ENCODE data around the gene PAX7.
"Not testable (repeated sequence)": the region's sequence is repeated elsewhere in the genome, so short reads cannot be mapped to it uniquely, and the experiment has no call there.

PAX7 gene

DNA sequence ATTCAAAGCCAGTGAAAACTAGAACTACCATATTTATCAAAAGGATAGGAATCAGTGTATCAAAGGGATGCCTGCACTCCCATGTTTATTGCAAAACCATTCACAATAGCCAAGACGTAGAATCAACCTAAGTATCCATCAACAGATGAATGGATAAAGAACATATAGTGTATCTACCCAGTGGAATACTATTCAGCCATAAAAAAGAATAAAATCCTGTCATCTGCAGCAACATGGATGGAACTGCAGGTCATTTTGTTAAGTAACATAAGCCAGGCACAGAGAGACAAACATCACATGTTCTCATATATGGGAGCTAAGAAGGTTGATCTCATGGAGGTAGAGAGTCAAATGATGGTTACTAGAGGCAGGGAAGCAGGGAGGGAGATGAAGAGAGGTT is 110.0 kb downstream of the PAX7 start:
- Histone ChIP-seq H3K27ac (no peak overlapping the region), H3K4me3 (no peak overlapping the region)

DNA sequence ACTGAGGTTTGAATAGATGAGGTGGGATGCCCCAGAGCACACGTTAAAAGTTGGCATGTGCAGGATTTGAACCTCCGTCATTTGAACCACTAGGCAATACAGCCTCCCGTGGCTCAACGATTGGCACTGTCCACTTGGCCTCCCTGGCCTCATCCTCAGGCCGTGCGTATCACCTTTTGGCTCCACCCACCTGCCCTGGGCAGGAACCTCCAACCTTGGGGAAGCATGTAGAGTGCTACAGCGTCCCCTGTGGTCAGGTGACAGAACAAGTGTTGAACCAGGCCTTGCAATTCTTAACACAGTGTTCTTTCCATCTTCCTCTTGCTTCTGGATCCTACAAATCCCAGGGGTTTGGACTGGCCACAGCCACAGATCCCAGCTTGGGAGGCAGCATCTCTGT is 112.6 kb downstream of the PAX7 start:
- H3K4me3 ChIP-seq: no peak overlapping the region
- H3K27ac ChIP-seq: no peak overlapping the region

DNA sequence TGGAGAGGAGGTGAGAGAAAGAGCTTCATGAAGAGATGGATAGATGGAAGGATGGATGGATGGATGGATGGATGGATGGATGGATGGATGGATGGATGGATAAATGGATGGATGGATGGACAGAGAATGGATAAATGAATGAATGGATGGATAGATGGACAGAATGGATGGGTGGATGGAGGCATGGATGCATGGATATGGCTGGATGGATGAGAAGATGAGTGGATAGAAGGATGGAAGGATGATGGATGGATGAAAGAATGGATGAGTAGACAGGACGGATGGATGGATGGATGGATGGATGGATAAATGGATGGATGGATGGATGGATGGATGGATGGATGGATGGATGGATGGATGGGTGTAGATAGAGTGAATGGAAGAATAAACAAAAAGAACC is 113.7 kb downstream of the PAX7 start:
- H3K27ac ChIP-seq, H3K4me3 ChIP-seq: not testable (repeated sequence)

DNA sequence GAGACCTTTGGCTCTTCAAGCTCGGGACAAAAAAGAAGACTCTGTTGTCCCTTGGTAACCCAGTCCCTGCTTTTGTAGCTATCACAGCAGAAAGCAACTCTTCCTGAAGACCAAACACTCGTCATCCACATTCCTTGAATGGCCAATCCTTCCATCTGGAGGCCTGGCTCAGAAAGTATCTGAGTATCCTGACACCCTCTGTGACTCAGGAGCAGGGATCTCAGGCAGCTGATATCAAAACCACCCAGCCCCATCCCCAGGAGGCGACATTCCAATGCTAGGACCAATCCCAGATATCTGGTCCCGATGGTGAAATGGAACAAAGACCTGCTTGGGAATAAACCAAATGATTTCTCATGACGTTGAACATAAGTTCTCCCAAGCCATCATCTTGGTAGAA is 116.3 kb downstream of the PAX7 start:
- no peak overlapping the region for H3K27ac ChIP-seq
- H3K4me3 ChIP-seq: no peak overlapping the region

DNA sequence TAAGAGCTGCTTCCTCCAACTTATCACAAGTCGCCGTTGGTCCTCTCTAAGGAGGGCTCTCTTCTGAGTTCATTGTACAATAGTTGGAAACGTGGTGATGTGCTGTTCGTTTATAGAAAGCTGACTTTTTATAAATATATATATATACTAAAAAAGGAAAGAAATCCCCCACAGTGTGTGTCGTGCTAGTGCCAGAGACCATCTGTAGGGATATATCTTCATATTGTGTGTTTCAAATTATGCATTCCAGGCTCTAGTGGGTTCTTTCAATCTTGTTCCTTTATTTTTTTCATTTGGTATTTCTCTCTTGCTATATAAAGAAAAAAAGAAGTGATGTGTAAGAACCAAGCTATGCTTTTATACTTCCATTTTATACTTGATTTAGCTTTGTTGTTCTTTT is 117.0 kb downstream of the PAX7 start:
- no peak overlapping the region for H3K27ac ChIP-seq

DNA sequence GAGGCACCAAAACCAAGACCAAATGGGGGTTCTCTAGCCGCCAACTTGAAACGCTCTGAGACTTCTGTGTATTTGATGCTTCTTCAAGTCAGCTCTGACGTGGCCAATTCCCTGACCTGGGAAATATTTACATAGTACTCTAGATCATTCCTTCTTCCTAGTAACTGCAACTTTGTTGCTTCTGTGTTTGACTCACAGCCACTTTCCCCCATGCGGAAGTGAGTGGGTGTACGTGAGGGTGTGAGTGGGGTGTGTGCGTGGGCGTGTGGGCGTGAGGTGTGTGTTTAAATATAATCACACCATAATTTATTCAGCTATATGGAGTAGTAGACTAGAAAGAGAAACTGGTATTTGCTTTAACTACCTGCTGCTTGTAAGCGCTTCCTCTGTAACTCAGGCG is 117.8 kb downstream of the PAX7 start:
- Histone ChIP-seq H3K27ac (no peak overlapping the region), H3K4me3 (no peak overlapping the region)

More for the DNA sequence above, 117.0 kb downstream of the PAX7 start:
- H3K4me3 ChIP-seq: no peak overlapping the region

DNA sequence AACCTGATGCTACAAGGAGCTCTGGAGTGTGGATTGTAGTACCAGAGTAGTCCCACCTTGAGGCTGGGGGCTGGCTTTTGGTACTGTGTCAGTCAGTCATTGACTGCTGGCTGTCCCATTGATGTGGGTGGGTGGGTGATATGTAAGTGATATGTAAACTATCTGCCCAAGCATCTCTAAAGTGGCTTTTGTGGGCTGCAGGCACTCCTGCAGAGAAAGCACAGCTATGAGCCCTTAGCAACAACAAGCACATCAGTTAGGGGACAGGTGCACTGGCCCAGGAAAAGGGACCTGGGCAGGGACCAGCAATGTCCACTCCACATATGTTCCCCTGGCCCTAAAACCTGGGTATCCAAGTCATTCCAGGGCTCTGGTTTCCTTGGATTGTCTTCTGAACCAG is 118.9 kb downstream of the PAX7 start:
- no peak overlapping the region for H3K4me3 ChIP-seq
- H3K27ac ChIP-seq: no peak overlapping the region

DNA sequence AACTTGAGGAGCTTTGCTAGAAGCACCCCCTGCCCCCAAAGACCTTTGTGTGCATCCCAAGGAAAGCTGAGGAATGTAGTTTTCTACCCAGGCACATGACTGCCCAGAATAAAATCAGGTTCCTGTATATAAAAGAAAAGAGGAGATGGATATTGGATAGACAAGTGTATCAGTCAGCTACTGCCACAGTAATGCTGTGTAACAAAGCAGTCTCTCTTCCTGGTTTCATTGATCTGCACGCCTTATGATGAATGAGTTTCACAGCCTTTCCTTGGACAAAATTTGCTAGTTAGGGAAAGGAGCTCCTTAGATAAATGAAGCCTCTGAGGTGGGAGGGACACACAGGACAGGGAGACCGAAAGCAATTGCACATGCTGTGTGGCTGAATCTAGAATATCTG is 120.0 kb downstream of the PAX7 start:
- no peak overlapping the region for H3K4me3 ChIP-seq
- no peak overlapping the region for H3K27ac ChIP-seq

DNA sequence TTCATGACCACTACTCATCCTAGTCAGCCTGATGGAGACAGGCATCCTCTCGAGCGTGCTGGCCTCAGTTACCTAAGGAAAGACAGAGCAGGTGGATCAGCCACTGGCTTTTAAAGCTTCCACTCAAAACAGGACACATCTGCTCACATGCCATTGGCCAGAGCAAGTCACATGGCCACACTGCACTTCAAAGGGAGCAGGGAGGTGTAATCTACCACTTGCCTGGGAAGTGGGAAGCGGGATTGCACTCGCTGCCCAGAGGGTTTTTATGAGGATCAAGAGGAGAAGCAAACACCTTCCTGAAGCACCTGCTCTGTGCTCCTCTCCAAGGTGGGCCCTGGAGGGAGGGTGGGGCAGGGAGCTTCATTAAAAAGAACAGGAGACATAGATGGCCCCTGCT is 120.8 kb downstream of the PAX7 start:
- no peak overlapping the region for H3K27ac ChIP-seq
- H3K4me3 ChIP-seq: no peak overlapping the region

DNA sequence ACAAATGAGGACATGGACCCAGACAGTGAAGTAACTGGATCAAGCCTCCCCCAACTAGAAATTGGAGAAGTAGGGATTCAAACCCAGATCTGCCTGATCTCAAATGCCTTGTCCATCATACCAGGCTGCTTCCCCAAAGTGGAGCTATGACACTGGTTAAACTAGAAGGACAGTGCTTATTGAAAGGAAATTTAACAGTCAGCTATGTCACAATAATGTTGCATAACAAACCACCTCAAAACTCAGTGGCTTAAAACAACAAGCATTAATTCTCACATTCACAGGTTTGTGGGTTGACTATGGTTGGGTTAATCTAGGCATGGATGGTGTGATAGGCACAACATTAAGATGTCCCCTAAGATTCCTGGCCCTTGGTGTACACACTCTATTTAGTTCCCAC is 121.8 kb downstream of the PAX7 start:
- H3K27ac ChIP-seq: no peak overlapping the region

DNA sequence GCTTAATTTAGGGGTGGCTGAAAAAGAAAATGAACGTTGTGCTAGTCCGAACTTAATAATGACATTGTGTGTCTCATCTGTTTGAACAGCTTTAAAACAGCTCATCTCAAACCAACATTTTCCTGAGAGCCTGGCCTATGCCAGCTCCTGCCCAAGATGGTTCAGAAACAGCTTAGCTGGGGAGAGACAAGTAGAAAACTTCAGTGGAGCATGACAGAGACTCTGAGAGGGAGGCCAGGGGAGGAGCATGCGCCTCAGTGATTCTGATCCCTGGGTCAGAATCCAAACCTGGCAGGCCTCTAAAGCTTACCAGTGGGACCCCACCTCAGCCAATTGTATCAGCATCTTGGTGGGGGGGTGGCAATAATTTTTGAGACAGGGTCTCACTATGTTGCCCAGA is 129.5 kb downstream of the PAX7 start:
- H3K4me3 ChIP-seq: no peak overlapping the region
- no peak overlapping the region for H3K27ac ChIP-seq

More for the DNA sequence above, 121.8 kb downstream of the PAX7 start:
- no peak overlapping the region for H3K4me3 ChIP-seq

DNA sequence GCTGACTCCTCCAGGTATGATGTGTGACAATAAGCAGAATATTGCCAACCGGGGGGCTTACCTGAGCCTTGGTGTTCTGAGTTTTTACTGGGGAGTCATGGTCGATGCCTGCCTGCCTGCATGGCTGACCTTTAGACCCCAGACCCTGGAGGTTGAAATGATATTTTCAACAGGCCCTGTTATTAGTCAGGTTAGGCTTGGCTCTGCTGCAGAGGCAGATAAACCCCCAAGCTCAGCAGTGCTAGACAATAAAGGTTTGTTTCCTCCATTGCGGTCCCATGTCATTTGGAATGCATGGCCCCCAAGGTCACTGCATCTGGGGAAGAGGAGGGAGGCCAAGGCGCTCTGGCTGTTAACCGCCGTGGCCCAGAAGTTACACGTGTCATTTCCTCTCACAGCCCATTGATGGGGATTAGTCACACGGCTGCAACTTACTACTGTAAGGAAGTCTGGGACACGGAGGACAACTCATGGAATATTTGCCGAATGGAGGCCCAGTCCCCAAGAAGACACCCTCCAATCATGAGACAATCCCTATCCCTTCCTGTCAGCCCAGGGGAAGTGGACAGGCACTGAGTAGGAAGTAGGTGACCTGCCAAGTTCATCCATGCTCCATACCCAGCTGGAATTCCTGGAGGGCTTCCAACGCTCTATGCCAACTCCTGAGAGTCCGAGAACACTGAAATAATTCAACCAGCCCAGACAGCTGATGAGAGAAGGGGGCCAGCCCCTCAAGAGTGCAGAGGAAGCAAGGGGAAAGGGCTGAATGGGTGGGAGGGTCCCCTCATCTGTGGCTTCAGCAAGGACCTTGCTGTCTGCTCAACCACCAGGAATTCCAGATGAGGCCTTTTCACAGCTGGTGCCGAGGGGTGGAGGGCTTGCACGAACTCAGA is 131.5 kb downstream of the PAX7 start:
- Histone ChIP-seq H3K27ac (no peak overlapping the region), H3K4me3 (no peak overlapping the region)

DNA sequence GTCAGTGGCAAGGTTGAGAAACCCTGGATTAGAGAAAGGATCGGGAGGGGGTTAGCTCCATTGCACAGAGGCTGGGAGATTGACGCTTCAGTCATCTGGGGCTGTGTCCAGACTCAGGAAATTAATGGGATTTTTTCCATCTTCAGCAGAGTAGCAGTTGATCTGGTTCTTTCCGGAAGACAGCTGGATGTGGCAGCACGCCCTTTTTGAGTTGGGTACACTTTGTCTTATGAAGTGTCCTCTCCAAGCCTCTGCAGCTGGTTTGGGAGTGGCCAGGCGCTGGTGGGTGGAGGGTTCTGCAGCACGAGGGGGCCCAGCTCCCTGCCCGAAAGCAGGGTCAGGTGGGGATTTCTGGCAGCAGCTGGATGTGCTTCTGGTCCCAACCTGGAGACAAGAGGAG is 133.7 kb downstream of the PAX7 start:
- Histone ChIP-seq H3K27ac (no peak overlapping the region), H3K4me3 (no peak overlapping the region)

DNA sequence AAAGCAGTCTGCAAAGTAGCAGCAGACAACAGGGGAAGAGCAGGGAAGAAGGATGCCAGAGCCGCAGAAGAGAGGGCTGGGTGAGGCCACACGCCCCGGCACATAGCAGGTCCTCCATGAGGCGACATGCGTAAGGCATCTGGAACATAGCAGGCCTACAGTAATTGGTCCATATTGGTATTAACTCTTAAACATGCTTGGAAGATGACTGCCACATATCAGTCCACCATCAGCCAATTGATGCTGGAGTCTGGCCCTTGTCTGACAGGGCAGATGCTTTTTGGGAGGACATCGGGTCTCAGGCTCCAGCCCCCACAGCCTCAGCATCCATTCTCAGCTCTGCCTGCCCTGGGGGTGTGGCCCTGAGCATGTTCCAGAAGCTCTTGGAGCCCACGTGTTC is 135.1 kb downstream of the PAX7 start:
- no peak overlapping the region for H3K4me3 ChIP-seq
- no peak overlapping the region for H3K27ac ChIP-seq

DNA sequence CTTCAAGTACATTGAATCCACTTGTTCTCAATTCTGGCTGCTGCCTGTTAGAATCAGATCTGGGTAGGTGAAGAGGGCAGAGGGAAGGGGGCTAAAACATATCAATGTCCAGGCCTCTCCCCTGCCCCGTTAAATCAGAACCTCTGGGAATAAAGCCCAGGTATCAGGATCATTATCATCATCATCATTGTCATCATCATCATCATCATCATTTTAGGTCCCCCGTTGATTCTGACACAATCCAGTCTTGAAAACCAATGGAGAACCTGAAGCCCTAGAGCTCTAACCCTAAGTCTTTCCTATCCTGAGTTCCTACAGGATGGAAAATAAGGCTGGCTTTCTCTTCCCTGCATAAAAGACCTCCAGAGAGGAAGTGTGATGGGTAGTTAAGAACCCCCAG is 135.7 kb downstream of the PAX7 start:
- no peak overlapping the region for H3K4me3 ChIP-seq
- no peak overlapping the region for H3K27ac ChIP-seq

DNA sequence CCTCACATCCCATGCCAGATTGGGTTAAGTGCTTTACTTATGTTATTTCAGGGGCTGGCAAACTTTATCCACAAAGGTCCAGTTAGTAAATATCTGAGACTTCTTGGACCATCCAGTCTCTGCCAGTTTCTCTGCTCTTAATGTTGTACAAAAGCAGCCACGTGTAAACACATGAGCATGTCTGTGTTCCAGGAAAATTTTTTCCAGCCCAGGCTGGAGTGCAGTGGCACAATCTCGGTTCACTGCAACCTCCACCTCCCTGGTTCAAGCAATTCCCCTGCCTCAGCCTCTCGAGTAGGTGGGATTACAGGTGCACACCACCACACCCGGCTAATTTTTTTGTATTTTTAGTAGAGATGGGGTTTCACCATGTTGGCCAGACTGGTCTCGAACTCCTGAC is 136.9 kb downstream of the PAX7 start:
- not testable (repeated sequence) for H3K4me3 ChIP-seq, H3K27ac ChIP-seq

DNA sequence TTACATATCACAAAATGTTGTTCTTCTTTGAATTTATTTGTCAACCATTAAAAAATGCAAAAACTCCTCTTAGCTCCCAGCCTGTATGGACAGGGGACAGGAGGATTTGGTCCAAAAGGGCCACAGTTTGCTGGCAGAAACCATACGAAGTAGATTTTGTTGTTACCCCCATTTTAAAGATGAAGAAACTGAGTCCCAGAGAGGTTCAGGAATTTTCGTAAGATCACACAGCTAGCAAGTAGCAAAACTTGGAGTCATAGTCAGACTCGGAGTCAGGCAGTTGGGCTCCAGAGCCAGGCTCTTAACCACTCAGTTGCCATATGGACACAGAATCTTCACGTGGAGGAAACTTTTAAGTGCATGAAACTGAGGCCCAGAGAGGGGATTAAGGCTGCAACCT is 137.4 kb downstream of the PAX7 start:
- Histone ChIP-seq H3K4me3 (no peak overlapping the region), H3K27ac (no peak overlapping the region)

DNA sequence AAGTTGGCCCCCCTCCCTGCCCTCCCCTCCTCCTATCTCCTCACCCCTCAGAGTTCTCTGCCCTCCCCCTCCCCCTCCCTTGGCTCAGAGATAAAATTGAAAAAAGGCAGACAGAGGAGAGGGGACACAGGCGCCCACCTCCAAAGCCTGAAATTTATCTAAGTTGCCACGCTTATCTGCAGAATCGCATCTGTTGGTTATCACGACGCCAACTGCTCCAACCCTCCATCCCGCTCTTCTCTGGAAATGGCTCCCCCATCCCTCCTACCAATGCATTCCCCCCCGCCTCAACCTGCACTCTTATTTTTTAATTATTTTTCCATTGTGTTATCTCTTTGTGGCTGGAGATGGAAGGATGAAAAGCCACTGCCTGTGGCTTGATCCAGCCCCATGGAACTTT is 138.5 kb downstream of the PAX7 start:
- no peak overlapping the region for H3K27ac ChIP-seq
- no peak overlapping the region for H3K4me3 ChIP-seq

DNA sequence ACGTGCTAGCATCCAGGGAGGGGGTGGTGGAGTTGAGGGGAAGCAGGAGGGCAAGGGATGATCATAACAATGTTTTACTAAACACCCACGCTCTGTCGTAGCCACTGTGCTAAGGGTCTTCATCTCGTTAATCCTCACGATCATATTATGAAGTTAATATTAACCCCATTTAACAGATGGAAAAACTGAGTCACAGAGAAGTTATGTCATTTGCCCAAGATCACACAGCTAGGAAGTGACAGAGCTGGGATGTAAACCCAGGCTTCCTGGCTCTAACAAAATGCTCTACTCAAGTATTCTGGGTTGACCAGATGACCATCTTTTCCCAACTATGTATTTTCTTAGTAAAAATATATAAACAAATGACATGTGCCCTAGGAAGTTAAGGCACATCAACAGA is 140.2 kb downstream of the PAX7 start:
- Histone ChIP-seq H3K4me3 (no peak overlapping the region), H3K27ac (no peak overlapping the region)

DNA sequence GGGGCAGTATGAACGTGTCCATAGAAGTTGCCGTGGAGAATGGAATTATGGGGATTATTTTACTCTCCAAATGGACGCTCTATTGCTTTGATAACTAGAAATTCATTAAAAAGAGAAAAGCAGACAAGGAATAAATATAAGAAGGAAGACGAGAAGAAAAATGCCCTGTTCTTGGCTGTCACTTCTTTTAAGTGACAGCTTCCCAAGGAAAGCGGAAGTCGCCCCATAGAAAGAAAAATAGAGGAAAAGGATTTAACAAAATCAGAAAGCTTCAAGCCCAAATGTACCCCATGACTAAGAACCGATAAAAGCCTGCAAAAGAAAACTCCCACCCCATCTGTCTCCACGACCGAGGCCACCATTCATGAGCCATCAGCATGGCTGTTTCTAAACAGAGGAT is 143.1 kb downstream of the PAX7 start:
- Histone ChIP-seq H3K27ac (no peak overlapping the region), H3K4me3 (no peak overlapping the region)

DNA sequence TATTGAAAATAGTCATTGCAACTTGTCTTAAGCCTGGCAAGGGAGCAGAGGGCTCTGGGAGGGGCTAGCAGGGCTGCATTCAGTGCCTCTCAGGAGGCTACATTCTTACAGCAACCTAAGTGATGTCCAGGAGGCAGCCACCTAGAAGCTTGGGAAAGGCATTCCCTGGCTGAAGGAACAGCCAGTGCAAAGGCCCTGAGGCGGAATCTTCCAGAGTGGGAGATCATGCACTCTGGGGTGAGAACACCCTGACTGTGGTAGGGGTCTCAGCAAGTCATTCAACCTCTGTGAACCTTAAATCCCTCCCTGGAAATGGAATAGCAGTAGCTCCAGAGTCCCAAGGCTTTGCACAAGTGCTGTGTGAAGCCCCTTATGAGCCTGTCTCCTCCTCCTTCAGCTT is 144.7 kb downstream of the PAX7 start:
- no peak overlapping the region for H3K27ac ChIP-seq
- no peak overlapping the region for H3K4me3 ChIP-seq

DNA sequence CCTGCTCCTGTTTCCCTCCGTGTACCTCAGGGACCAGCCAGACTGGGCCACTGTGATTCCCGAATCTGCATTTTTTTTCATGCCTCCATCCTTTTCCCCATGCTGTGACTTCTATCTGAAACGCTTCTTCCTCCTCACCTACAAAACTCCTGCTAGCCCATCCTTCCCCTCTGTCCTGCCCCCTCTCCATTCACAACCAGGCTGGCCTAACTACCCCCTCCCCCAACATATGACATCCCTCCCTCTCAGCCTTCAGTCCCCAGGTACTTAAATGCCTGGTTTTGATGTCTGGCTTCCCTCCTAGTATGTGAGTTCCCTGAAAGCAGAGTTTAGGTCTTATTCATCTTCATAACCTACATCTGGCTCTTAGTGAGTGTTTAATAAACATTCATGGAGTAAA is 146.1 kb downstream of the PAX7 start:
- Histone ChIP-seq H3K27ac (no peak overlapping the region), H3K4me3 (no peak overlapping the region)

Measured in skin epidermis (tissue), 12 donors.